HG02981 (cell line): ENCODE measurements around the gene PCDHA10.

Source experiments
- ATAC-seq: cut with Tn5 transposase; IDR thresholded peaks from one replicate; pipeline ENCODE4 v1.9.1; 2021; ENCODE audit warnings: mild to moderate bottlenecking, moderate library complexity; ENCODE audit not compliant: unreplicated experiment

Gene PCDHA10

DNA sequence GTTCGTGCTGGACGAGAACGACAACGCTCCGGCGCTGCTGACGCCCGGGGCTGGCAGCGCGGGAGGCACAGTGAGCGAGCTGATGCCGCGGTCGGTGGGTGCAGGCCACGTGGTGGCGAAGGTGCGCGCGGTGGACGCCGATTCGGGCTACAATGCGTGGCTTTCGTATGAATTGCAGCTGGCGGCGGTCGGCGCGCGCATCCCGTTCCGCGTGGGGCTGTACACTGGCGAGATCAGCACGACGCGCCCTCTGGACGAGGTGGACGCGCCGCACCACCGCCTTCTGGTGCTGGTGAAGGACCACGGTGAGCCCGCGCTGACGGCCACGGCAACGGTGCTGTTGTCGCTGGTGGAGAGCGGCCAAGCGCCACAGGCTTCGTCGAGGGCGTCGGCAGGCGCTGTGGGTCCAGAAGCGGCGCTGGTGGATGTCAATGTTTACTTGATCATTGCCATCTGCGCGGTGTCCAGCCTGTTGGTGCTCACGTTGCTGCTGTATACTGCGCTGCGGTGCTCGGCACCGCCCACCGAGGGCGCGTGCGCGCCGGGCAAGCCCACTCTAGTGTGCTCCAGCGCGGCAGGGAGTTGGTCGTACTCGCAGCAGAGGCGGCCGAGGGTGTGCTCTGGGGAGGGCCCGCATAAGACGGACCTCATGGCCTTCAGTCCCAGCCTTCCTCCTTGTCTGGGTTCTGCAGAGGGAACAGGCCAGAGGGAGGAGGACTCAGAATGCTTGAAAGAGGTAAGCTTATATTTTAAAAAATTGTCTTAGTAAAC lies 28.4 kb downstream of the PCDHA10 start:
- ATAC-seq: no peak

DNA sequence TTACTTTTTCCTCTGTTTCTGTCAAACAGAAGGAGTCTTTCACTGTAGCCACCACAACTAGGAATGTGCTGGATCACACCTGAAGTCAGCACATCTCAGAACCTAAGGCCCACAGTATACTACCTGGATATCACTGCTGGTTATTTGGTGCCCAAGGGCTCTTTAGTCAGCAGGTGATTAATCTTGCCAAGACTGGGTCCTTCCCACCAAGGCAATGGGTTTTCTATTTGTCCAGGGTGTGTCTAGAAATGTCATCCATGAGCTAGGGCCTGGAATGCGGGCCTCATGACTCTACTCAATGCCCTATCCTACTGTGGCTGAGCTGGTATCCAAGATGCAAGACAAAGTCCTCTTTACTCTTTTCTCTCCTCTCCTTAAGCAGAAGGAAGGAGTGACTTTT lies 60.6 kb downstream of the PCDHA10 start:
- ATAC-seq: no peak
